CD4-positive, alpha-beta T cell treated with Interleukin-6 for 4 hours (primary cell): ENCODE data around the gene MTSS2.

Experiments used
- DNase-seq: peaks from one replicate; pipeline ENCODE4 v3.0.0-alpha.2; 2020; ENCODE audit warnings: mixed read lengths

The MTSS2 gene

DNA sequence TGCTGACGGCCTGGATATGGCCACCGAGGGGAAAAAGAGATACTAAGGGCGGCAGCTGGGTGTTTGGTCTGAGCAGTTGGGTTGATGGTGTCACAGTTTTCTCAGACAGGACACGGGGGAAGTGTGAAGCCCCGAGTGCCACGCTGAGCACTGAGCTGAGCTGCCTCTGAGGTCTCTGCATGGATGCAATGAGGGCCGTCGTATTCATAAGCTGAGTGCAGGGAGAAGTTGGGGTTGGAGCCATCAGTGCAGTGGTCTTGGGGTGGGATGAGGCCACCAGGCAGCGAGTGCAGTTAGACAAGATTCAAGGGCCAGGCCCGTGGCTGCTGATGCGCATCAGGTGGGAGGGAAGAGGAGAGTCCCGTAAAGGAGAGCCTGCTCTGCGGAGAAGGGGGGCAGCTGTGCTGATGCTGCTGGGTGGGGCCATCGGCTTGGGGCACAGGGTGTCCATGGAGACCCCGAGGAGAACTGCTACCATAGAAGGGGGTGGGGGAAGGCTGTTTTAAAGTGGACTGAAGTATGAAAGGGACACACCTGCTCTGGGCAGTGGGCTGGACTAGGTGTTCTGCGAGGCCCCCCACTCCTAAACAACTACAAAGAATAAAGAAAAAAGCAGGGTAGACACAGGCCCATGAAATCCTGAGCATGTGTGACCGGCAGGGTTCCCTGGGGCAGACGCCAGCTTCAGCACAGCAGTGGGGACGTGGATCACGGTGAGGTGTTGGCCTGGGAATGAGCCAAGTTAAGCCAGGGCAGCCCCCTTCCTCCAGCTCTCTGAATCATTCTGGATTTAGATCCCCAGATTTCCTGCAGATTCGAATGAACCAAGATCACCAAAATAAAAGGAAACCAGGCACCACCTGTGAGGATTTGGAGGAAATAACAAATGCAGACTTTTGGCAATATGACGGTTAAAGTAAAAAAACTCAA is 19.8 kb downstream of the MTSS2 start:
- no peak for DNase-seq

DNA sequence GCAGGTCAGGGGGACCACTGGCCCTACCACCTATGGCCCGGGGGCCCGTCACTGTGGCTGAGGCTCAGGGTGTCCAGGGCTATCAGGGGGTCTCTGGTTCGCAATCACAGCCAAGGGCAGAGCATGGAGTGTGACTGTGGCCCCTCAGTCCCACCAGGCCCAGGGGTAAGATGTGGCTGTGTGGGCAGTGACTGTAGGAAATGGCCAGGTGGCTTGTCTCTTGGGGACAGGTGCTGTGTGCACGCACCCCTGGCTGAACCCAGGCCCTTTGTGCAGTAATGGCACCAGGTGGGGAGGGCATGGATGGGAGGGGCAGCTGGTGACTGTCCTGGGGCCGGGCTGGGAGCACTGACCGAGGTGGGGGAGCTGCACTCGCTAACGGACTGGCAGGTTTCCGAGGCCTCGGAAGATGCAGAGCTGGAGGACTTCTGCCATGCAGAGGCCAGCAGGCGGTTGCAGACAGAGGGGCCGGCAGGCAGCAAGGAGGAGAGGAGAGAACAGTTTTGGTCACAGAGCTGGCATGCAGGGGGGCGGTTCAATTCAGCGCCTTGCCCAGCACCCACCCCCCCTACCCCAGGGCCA is 20.6 kb downstream of the MTSS2 start:
- DNase-seq, result no peak

DNA sequence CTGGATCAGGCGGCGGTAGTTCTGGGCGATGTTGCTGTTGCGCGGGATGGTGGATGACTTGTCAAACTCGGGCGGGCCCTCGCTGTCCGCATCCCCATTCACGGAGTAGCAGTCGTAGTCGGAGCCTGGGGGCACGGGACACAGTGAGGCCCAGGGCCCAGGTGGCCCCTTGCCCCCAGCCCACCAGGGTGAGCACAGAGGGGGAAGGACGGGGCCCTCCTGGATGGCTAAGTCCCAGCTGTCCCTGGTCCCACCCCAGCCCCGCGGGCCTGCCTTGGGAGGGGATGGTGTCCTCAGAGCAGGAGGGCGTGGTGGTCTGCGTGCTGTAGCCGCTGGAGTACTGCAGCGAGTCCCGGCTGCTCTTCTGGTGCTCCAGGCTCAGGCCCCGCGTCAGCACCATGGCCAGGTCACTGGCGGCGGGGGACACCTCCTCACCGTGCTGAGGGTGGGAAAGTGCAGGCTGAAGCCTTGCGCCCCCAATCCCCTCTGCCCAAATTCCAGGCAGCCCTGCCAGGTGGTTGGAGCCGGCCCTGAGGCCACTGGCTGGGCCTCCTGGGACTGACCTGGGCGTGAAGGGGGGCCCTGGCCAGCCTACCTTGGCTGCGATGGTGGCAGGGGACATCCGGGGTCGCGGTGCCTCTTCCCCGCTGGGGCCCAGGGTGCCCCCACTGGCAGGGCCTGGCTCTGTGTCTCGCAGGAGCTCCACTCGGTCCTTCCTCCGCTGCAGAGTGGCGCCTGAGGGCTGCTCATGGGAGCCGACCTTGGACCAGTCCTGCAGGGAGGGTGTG is 21.3 kb downstream of the MTSS2 start:
- DNase-seq, result no peak

DNA sequence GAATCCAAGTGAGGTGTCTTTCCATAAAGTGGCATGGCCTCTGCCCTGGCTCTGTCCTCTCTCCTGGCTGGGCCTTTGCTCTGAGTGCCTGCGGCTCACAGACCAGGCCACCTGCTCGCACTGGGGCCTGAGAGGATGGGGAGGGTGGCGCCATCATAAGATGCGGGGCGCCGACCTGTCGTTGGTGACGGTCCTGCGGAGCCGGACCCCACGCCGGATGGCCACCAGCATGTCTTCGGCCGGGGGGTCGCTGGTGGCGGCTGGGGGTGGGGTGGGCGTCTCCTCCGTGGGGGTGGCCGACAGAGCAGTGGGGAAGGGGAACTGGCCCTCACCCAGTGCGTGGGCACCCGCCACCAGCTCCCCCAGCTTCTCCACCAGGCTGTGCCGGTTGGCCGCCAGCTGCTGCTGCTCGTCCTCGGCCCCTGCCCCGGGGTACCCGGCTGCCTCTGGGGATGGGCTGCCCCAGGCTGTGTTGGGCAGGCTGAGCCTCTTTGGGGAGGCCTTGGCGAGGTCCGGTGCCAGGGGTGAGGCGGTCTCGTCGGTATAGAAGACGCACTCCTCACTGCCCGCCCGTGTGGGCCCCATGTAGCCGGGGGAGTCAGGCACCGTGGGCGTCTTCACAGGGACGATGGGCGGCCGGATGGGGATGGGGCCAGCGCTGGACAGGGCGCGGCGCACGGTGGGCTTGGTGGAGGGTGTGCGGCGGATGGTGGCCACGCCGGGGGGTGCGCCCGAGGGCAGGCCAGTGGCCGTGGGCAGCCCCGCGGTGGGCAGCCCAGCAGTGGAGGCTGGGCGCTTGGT is 22.1 kb downstream of the MTSS2 start:
- DNase-seq, result no peak

DNA sequence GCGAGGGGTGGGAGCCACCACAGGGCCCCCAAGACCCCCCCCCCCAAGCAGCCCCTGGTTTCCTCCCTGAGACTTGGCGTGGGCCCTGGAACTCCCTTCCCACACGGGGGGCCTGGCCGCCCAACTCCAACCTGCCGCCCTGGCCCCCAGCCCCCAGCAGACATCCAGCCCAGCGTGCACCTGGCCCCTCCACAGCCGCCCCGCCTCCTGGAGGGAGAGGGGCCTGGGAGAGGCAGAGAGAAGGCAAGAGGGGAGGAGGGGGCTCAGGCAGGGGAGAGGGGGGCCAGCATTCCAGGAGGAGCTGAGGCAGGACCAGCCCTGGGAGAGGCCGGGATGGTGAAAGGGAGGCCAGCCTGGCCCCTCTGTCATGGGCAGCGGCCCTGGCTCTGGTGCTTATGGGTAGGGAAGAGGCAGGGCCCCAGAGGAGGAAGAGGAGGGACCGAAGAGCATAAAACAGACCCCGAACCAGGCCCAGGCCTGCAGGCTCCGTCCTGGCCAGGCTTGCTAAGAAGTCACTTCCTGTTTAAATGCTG is 22.8 kb downstream of the MTSS2 start:
- no peak for DNase-seq

DNA sequence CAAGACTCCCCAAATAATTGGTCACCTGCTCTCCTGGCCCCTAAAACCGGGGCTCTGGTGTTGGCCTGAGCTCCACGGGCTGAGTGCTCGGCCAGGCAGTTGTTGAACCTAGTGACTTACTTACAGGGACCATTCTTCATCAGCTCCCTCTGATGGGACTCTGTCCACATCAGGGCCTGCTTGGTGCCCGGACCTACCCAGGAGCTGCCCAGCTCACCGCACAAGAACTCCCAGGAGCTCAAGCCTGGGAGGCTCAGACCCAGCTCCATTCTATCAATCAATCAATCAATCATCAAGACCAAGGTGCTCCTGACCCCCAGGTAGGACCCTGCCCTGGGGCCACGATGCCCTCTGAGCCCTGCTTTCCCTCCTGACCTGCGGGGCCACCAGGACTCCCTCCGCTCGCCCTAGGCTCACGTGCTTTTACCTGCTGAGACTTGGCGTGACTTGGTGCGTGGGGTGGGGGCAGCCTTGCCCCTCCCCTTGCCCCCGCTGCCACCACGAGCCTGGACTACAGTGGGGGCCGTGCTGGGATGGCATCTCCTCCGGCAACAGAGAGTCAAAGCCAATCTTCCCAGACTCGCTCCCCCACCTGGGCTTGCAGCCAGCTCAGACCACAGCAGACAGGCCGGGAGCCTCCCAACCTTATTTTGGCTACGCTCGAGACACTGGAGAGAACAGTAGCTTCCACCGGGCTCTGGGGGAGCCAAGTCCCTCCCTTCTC is 23.8 kb downstream of the MTSS2 start:
- no peak for DNase-seq

DNA sequence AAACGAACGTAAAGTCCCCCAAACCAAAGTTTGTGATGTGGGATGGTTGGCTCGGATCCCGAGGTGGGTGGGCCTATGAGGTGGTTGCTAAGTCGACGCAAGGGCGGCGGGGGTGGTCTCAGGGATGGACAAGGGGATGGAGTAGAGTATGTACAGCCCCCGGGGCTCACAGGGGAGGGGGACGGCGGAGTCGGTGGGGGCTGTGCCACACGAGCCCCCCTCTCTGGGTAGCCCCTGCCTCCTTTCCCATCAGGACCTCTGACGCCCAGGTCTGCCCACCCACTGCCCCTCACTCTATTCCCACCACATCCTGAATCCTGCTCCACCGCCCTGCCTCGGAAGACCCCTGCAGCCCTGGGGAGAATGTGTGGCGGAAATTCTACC is 24.3 kb downstream of the MTSS2 start:
- DNase-seq, result no peak

DNA sequence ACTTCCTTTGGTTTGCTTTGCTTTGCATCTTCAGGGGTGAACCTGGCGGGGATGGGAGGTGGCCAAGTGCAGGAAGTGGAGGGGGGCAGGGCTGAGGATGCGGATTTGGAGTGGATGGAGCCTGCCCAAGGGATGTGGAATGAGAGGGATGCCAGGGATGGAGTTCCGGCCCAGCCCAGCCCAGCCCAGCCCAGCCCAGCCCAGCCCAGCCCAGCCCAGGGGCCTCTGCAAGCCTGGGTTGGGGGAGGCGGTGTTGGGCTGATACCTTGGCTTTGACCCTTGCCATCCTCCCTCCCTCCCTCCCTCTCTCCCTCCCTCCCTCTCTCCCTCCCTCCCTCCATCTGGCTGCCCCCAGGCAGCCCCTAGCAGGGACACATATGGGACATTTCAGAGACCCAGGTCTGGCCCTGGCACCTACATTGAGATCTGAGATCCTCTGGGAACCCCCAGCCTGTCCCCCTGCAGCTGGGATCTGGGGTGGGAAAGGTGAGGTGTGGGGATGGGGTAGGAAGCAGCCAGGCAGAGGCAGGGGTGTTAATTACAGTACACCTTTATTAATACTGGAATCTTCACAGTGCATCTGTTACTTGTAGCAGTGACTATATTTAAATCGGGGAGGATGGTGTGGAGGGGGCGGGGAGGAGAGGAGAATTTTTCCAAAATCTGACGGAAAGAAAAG is 25.0 kb downstream of the MTSS2 start:
- DNase-seq, result no peak

DNA sequence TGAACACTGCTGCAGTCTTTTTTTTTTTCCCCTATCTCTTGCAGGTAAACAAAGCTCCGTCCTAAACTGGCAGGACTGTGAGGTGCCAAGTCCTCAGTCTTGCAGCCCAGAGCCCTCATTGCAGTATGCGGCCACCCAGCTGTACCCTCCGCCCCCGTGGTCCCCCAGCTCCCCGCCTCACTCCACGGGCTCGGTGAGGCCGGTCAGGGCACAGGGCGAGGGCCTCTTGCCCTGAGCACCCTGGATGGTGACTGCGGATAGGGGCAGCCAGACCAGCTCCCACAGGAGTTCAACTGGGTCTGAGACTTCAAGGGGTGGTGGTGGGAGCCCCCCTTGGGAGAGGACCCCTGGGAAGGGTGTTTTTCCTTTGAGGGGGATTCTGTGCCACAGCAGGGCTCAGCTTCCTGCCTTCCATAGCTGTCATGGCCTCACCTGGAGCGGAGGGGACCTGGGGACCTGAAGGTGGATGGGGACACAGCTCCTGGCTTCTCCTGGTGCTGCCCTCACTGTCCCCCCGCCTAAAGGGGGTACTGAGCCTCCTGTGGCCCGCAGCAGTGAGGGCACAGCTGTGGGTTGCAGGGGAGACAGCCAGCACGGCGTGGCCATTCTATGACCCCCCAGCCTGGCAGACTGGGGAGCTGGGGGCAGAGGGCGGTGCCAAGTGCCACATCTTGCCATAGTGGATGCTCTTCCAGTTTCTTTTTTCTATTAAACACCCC is 25.7 kb downstream of the MTSS2 start:
- DNase-seq, result no peak

DNA sequence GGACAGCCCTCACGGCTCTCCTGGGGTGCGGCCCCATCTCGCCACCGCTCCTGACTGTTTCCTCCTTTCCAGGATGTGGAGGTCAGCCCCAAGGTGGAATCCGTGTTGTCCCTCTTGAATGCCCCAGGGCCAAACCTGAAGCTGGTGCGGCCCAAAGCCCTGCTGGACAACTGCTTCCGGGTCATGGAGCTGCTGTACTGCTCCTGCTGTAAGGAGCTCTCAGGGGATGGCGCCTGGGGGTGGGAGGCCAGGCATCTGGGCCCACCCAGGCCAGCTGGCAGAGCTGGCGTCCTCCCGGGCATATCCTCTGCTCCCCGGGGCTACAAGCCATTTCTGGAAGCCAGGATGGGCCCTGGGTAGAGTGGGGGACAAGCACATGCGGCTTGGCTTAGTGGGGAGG is 26.3 kb downstream of the MTSS2 start:
- DNase-seq, result no peak

DNA sequence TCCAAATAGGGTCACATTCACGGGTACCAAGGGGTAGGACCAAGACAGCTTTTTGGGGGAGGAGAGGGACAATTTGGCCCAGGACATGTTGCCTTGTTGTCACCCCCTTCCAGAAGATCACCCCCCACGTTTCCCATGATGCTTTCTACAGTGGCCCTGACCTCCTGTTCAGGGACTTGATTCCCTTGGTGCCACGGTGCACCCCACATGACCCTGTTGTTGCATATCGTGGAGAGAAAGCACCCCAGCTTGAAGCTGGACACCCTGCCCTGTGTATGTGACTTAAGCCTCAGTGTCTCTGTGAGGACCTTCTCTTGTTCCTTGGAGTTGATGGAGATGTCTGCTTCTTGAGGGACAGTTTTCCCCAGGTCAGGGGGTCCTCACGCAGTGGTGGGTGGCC is 26.9 kb downstream of the MTSS2 start:
- no peak for DNase-seq

DNA sequence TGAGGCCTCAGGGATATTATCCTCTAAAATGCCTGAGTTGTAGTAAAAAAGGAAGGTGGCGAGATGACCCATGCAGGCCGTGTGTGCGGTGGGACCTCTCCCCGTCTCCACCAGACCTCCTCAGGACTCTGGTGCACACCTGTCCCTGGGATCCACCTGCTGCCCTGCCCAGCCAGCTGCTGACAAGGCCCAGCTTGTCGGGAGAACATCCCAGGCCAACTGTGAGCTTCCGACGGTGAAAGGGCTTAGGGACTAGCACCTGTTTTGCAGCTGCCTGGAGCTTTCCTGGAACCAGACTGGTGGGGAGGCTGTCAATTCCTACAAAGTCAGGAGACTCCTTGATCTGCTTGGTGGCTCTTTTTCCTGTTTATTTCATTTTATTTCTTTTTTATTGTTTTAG is 27.9 kb downstream of the MTSS2 start:
- no peak for DNase-seq

DNA sequence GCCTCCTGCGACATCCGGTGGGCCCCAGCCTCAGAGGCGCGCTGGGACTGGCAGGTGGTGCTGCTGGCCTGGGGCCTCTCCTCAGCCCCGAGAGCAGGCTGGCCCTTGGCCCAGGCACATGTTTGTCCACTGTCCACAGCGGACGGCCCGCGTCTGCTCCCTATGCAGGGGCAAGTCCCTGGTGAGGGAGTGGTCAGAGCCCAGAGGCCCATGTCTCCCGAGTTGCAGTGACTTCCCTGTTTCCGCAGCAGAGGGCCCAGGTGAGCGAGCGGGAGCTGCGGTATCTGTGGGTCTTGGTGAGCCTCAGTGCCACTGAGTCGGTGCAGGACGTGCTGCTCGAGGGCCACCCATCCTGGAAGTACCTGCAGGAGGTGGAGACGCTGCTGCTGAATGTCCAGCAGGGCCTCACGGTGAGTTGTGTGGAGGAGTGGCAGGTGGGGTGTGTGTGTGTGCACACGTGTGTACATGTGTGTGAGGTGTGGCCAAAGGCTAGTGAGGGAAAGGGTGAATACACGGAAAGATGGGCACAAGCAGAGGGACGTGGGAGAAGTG is 29.1 kb downstream of the MTSS2 start:
- DNase-seq, result no peak

DNA sequence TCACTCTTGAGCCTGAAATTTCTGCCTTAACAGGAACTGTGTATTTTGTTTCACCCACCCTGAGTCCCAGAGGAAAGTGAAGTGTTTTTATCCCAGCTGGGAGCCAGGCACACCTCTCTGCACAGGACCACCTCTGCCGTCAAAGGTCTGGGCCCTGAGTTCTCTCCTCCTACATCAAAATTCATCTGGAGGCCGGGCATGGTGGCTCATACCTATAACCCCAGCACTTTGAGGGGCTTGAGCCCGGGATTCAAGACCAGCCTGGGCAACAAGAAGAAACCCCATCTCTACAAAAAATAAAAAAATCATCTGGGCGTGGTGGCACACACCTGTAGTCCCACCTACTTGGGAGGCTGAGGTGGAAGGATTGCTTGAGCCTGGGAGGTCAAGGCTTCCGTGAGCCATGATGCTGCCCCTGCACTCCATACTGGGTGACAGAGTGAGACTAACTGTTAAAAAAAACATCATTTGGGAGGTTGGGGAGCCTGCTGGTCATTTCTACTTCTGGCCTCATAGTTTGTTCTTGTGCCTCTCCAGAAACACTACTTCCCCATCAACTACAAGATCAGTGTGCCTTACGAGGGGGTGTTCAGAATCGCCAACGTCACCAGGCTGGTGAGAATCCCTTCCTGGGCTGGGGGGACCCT is 29.7 kb downstream of the MTSS2 start:
- DNase-seq, result no peak

DNA sequence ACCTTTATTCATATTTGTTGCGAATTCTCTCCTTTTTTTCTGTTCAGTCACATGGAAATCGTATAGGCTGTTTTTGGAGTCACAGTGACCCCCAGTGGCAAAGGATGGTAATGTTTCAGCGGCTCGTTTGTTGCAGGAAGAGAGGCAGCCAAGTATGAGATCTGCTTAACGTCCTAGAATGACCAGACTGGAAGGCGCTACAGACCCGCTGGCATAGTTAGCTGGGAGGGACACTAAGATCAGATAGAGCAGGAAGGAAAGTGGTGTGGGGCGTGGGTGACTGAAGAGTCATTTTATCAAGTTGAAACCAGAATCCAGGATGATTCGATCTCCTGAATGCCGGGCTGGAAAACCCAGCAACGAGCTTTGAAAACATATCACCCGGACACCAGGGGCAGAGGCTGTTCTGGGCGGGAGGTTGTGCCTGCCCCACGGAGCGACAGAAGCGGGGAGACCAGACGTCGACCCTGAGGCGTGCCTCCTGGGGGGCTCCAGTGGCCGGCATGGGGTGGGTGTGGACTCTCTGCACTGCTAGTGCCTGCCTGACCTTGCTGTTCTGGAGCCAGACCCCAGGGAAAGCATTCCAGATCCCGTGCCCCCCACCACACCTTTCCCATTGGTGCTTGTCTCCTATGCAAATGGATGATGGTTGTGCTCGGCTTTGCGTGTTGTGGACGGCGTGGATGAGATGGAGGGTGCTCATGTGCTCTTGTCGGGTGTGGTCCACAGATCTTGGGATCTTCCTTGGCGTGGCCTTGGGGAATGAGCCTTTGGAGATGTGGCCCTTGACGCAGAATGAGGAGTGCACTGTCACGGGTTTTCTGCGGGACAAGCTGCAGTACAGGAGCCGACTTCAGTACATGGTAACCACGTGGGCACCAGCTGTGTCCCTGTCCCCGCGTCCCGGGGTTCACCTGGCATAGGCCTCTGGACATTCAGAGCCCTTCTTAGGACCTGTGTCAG is 31.8 kb downstream of the MTSS2 start:
- peak; percentile 79 for DNase-seq

DNA sequence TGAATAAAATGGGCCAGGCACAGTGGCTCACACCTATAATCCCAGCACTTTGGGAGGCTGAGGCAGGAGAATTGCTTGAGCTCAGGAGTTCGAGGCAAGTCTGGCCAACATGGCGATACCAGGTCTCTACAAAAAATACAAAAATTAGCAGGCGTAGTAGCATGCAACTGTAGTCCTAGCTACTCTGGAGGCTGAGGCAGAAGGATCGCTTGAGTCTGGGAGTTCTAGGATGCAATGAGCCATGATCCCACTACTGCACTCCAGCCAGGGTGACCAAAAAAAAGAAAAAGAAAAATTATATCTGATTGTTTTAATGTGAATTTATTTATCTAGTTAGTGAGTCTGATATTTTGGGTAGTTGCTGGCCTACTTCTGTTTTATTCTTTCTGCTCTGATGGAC is 32.4 kb downstream of the MTSS2 start:
- no peak for DNase-seq

DNA sequence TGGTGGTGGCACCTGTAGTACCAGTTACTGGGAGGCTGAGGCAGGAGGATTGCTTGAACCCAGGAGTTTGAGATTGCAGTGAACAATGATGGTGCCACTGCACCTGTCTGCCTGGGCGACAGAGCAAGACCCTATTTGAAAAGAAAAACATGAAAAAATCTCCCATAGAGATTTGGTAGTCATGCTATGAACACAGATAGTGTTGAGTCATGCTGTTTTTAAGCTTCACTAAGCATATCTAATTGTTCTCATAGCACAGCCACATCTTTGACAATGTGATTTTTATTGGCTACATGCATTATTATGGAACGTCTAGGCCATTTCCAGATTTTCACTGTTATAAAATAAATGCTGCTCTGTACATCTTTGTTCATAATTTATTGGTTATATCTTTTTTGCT is 33.5 kb downstream of the MTSS2 start:
- DNase-seq, result no peak

DNA sequence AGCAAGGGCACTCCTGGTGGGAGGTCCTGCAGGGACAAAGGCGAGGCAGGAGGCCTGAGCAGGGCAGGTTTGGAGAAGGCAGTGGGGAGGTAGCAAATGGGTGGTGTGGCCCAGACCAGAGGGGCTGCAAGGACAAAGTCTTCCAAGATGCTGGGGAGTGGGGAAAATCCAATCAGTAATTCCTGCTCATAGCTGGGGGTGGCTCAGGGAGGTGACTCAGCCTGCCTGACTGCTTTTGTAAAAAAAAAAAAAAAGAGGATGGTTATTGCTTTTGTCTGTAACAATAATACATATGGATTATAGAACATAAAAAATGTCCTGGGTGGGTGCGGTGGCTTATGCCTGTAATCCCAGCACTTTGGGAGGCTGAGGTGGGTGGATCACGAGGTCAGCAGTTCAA is 34.3 kb downstream of the MTSS2 start:
- DNase-seq, result no peak

DNA sequence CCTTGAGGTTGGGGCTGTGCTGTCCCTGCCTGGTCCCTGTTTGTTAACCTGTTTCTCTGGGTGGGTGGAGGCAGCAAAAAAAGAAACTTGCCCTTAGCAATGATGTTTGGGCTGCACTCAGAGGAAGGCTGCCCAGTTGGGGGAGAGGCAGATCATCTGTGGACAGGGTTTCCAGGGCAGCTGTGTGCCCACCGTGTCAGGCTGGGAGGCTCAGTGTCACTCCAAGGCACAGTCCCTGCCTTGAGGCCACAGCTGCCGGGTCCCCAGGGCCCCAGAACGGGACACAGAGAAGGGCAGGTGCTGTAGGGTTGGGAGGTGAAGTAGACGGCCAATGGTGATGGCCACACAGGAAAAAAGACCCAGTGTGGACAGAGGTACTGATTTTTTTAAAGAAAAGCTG is 35.6 kb downstream of the MTSS2 start:
- DNase-seq, result no peak
